Osteocyte (in vitro differentiated cells): Measurements from ENCODE around the gene KLRG1. TPM values are rescaled to one million over a fixed set of nuclear protein-coding genes. Genes with fewer than 3 reads are reported as not detected.

Source experiments
- DNase-seq: peaks from one replicate; pipeline ENCODE4 v3.0.0; 2021; ENCODE audit warnings: mixed read lengths; ENCODE audit not compliant: unreplicated experiment; ENCODE audit errors: extremely low spot score
- H3K27ac Mint-ChIP-seq: one replicate; pipeline ENCODE4 v1.8.0; 2021; ENCODE audit warnings: mild to moderate bottlenecking, mixed read lengths; ENCODE audit not compliant: unreplicated experiment
- H3K27me3 Mint-ChIP-seq: one replicate; pipeline ENCODE4 v1.8.0; 2021; ENCODE audit warnings: mixed read lengths; ENCODE audit not compliant: unreplicated experiment
- H3K36me3 Mint-ChIP-seq: one replicate; pipeline ENCODE4 v1.8.0; 2021; ENCODE audit warnings: mixed read lengths; ENCODE audit not compliant: unreplicated experiment
- H3K4me1 Mint-ChIP-seq: one replicate; pipeline ENCODE4 v1.8.0; 2021; ENCODE audit warnings: mixed read lengths; ENCODE audit not compliant: unreplicated experiment
- H3K4me3 Mint-ChIP-seq: one replicate; pipeline ENCODE4 v1.8.0; 2021; ENCODE audit warnings: mild to moderate bottlenecking, moderate library complexity, mixed read lengths; ENCODE audit not compliant: unreplicated experiment
- H3K9me3 Mint-ChIP-seq: one replicate; pipeline ENCODE4 v1.8.0; 2021; ENCODE audit warnings: mixed read lengths; ENCODE audit not compliant: unreplicated experiment
- total RNA-seq: library from RNA; stranded (reverse); gene quantifications from 2 replicates; pipeline ENCODE4 v1.2.1, GENCODE V29; 2021
- TF ChIP-seq, protein P1 (sequence below): fragments of 200-600 bp; sonication (generic); IDR thresholded peaks from 2 replicates; pipeline ENCODE4 v1.5.0; 2021; ENCODE audit warnings: antibody characterized with exemption, mild to moderate bottlenecking, moderate library complexity

KLRG1 gene
- total RNA-seq, 1 donor from 2014 or later, result 0.94 TPM

DNA sequence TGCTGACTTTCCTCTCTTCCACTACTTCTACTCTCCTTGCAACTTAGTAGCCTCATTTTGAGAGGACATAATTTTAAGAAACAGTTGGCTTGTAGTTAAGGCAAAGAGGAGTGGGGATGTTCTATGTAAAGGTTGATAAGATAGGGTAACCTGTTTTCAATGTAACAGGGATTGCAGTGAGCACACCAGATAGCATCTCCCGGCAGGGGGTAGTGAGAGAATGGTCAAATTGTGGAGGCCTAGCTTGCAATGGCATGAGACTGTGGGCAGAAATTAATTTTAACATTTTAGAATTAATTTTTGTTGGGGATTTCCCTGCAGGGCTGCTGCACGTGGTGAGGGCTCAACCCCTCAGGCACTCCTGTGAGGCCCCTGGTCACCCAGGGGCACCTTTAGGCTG is 41.4 kb downstream of the KLRG1 start:
- H3K27ac Mint-ChIP-seq, result no peak overlapping the region
- no peaks in the 10 kb centered on the region for H3K27me3 Mint-ChIP-seq
- H3K4me1 Mint-ChIP-seq, result no peaks in the 10 kb centered on the region
- DNase-seq, result no peak
- H3K4me3 Mint-ChIP-seq, result no peak overlapping the region
- H3K9me3 Mint-ChIP-seq, result no peaks in the 10 kb centered on the region
- TF ChIP-seq, protein P1, sequence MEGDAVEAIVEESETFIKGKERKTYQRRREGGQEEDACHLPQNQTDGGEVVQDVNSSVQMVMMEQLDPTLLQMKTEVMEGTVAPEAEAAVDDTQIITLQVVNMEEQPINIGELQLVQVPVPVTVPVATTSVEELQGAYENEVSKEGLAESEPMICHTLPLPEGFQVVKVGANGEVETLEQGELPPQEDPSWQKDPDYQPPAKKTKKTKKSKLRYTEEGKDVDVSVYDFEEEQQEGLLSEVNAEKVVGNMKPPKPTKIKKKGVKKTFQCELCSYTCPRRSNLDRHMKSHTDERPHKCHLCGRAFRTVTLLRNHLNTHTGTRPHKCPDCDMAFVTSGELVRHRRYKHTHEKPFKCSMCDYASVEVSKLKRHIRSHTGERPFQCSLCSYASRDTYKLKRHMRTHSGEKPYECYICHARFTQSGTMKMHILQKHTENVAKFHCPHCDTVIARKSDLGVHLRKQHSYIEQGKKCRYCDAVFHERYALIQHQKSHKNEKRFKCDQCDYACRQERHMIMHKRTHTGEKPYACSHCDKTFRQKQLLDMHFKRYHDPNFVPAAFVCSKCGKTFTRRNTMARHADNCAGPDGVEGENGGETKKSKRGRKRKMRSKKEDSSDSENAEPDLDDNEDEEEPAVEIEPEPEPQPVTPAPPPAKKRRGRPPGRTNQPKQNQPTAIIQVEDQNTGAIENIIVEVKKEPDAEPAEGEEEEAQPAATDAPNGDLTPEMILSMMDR, result no peak
- no peaks in the 10 kb centered on the region for H3K36me3 Mint-ChIP-seq

DNA sequence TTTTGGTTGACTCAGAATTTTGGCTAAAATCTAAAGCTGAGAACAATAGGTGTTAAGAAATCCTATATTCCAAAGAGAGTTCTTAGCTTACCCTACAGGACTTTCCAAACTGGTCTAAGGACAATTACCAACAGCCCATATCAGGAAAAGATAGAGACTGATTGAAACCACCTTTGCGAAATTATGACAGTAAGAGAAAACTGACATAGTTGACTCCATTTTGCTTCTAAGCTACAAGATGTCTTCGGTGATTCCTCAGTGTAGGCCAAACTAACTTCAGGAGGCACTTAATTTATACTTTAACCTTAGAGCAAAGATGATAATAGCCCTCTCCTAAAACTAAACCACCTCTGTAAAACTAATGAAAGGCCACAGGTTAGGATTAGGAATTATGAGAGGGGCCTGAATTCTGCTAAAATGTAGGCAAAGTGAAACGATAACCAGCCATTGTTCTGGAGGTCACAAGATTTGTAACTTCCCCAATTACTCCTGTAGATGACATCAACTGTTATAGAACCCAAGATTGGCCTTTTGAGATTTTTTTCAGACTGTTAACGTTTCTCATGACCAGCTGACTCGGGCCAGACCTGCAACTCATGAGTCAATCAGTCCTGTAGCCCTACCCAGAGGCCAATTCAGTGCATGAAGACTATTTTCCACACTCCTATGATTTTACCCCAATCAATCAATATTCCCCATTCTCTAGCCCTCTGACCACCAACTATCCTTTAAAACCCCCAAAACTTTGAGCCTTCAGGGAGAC is 43.0 kb downstream of the KLRG1 start:
- Mint-ChIP-seq H3K36me3 (no peaks in the 10 kb centered on the region), H3K9me3 (no peaks in the 10 kb centered on the region), H3K4me1 (no peaks in the 10 kb centered on the region), H3K27ac (no peak overlapping the region), H3K27me3 (no peaks in the 10 kb centered on the region), H3K4me3 (no peak overlapping the region)
- DNase-seq, result no peak
- TF ChIP-seq, protein P1, result no peak

DNA sequence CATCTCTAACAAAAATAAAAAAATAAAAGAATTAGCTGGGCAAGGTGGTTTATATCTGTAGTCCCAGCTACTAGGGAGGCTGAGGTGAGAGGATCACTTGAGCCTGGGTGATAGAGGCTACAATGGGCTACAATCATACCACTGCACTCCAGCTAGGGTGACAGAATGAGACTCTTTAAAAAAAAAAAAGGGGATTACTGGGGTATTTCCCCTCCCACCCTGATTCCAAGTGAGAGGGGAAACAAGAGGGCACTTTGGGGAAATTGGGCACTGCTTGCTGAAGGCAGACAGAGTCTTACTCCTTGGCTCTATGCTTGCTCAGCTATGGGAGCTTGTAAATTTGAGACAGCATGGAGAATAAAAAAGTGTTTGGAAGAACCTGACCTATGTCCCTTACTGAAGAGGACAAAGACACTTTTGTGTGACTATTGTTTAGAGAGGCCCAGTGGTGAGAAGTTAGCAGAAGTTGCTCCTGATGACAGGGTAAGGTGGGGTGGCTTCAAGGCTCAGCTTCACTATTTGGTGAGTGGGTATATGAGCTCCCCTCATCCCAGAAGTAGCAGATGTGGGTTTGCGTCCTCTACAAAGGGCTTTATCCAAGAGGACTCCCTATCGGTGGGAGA is 44.0 kb downstream of the KLRG1 start:
- no peaks in the 10 kb centered on the region for H3K36me3 Mint-ChIP-seq
- no peak overlapping the region for H3K27ac Mint-ChIP-seq
- no peaks in the 10 kb centered on the region for H3K9me3 Mint-ChIP-seq
- TF ChIP-seq, protein P1, result no peak
- no peaks in the 10 kb centered on the region for H3K4me1 Mint-ChIP-seq
- no peaks in the 10 kb centered on the region for H3K27me3 Mint-ChIP-seq
- DNase-seq, result no peak
- no peak overlapping the region for H3K4me3 Mint-ChIP-seq

DNA sequence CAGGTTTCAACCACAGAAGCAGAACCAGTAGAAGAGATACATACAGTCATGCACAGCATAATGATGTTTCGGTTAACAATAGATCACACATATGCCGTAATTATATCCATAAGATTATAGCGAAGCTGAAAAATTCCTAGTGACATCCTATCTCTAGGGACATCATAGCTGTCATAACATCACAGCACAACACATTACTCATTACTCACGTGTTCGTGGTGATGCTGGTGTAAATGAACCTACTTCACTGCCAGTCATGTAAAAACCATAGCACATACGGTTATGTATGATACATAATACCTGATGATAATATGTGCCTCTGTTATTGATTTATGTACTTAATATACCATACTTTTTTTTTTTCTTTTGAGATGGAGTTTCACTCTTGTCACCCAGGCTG is 44.7 kb downstream of the KLRG1 start:
- no peak overlapping the region for H3K4me3 Mint-ChIP-seq
- no peaks in the 10 kb centered on the region for H3K36me3 Mint-ChIP-seq
- DNase-seq, result no peak
- no peaks in the 10 kb centered on the region for H3K27me3 Mint-ChIP-seq
- TF ChIP-seq, protein P1, result no peak
- no peaks in the 10 kb centered on the region for H3K4me1 Mint-ChIP-seq
- H3K27ac Mint-ChIP-seq, result no peak overlapping the region
- H3K9me3 Mint-ChIP-seq, result no peaks in the 10 kb centered on the region

DNA sequence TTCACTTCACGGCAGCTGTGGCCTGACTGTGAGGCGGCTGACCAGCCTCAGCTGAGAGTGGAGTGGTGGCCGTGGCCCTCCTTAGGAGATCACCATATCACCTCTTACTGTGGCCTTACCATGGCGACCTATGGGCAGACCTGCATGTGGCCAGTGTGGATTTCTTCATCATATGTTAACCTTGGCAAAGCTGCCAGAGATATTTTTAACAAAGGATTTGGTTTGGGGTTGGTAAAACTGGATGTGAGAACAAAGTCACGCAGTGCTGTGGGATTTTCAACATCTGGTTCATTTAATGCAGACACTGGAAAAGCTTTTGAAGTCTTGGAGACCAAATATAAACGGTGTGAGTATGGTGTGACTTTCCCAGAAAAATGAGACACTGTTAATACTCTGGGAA is 46.9 kb downstream of the KLRG1 start:
- Mint-ChIP-seq H3K36me3 (no peaks in the 10 kb centered on the region), H3K27me3 (peaks cover 8% of the 10 kb centered on the region), H3K4me3 (no peak overlapping the region)

More for the DNA sequence above, 46.9 kb downstream of the KLRG1 start:
- Mint-ChIP-seq H3K27ac (no peak overlapping the region), H3K4me1 (no peaks in the 10 kb centered on the region), H3K9me3 (no peaks in the 10 kb centered on the region)
- TF ChIP-seq, protein P1, result no peak
- DNase-seq, result no peak
